Activated CD8-positive, alpha-beta memory T cell treated with anti-CD3 and anti-CD28 coated beads for 4 hours (primary cell): ENCODE results near the gene LOC101059915.
"Not testable (repeated sequence)": the region's sequence is repeated elsewhere in the genome, so short reads cannot be mapped to it uniquely, and the experiment has no call there.

ENCODE experiments used
- DNase-seq, 2 donors: peaks; one replicate each; pipeline ENCODE4 v3.0.0-alpha.2; 2020; ENCODE audit warnings: low read depth in 2 of 2

Gene LOC101059915

GRCh38 chrX:71640002-71640401 is 27.3 kb upstream of the LOC101059915 start:
- no peak for DNase-seq

- not testable (repeated sequence) for DNase-seq
Observed at GRCh38 chrX:71644406-71644805, 22.9 kb upstream of the LOC101059915 start.

- no peak for DNase-seq
Observed at GRCh38 chrX:71650333-71650969, 16.9 kb upstream of the LOC101059915 start.

GRCh38 chrX:71652405-71652804 is 14.9 kb upstream of the LOC101059915 start:
- peak in 1 of 2 donors; percentile 13 for DNase-seq

- DNase-seq: no peak
Observed at GRCh38 chrX:71653344-71653743, 14.0 kb upstream of the LOC101059915 start.

GRCh38 chrX:71657267-71657666 is 10.1 kb upstream of the LOC101059915 start:
- DNase-seq: no peak

GRCh38 chrX:71659342-71659741 is 8.0 kb upstream of the LOC101059915 start:
- DNase-seq: no peak

GRCh38 chrX:71659959-71660358 is 7.4 kb upstream of the LOC101059915 start:
- no peak for DNase-seq

GRCh38 chrX:71660562-71661416 is 6.6 kb upstream of the LOC101059915 start:
- no peak for DNase-seq

GRCh38 chrX:71661919-71662318 is 5.4 kb upstream of the LOC101059915 start:
- DNase-seq: no peak

- DNase-seq: not testable (repeated sequence)
Observed at GRCh38 chrX:71662654-71663053, 4.7 kb upstream of the LOC101059915 start.

- peak; percentile 40 to 43 for DNase-seq
Observed at GRCh38 chrX:71663238-71663637, 4.1 kb upstream of the LOC101059915 start.

- DNase-seq: not testable (repeated sequence)
Observed at GRCh38 chrX:71664202-71664601, 3.1 kb upstream of the LOC101059915 start.

- no peak for DNase-seq
Observed at GRCh38 chrX:71664889-71665491, 2.4 kb upstream of the LOC101059915 start.

GRCh38 chrX:71665747-71666146 is 1.6 kb upstream of the LOC101059915 start:
- no peak for DNase-seq

- DNase-seq: no peak
Observed at GRCh38 chrX:71666240-71667223, 814 bp upstream of the LOC101059915 start.

- no peak for DNase-seq
Observed at GRCh38 chrX:71668248-71668595, 876 bp downstream of the LOC101059915 start.

GRCh38 chrX:71669492-71669891 is 2.1 kb downstream of the LOC101059915 start:
- DNase-seq: no peak

GRCh38 chrX:71669947-71670346 is 2.6 kb downstream of the LOC101059915 start:
- DNase-seq: not testable (repeated sequence)

- peak in 1 of 2 donors; percentile 18 for DNase-seq
Observed at GRCh38 chrX:71671043-71671780, 3.9 kb downstream of the LOC101059915 start.

- DNase-seq: no peak
Observed at GRCh38 chrX:71671938-71672337, 4.6 kb downstream of the LOC101059915 start.
